ENCODE measurements around the gene CHCHD3.

DNA sequence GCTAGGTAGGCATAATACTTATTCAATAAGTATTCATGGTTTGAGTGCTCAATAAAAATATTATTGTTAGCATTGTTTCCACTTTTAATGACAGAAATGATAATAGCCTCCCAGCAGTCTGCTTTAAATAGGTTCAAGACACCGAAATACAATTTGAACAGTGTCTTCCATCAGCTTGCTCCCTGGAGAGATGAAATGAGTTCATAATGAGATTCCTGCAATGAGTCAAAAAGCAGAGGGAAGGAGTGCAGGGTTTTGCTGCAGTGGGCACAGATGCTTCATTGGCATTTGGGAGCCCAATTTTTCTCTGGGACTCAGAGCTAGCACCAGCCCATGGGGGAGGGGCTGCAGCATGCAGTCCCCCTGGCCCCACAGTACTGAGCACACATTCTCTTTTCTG lies 32.6 kb upstream of the CHCHD3 start:
- TF ChIP-seq, protein P1, sequence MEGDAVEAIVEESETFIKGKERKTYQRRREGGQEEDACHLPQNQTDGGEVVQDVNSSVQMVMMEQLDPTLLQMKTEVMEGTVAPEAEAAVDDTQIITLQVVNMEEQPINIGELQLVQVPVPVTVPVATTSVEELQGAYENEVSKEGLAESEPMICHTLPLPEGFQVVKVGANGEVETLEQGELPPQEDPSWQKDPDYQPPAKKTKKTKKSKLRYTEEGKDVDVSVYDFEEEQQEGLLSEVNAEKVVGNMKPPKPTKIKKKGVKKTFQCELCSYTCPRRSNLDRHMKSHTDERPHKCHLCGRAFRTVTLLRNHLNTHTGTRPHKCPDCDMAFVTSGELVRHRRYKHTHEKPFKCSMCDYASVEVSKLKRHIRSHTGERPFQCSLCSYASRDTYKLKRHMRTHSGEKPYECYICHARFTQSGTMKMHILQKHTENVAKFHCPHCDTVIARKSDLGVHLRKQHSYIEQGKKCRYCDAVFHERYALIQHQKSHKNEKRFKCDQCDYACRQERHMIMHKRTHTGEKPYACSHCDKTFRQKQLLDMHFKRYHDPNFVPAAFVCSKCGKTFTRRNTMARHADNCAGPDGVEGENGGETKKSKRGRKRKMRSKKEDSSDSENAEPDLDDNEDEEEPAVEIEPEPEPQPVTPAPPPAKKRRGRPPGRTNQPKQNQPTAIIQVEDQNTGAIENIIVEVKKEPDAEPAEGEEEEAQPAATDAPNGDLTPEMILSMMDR (conservative IDR thresholded peaks at IDR 0.05; ENCODE audit: low read depth, low read length): no peak
- TF ChIP-seq MAFK (IDR thresholded peaks at IDR 0.05; ENCODE audit: low read depth, low read length) (no peak), POLR2A (IDR thresholded peaks at IDR 0.05; ENCODE audit: low read depth, low read length) (no peak), CEBPB (IDR thresholded peaks at IDR 0.05; ENCODE audit: low read depth, low read length) (no peak), MAZ (IDR thresholded peaks at IDR 0.05; ENCODE audit: borderline replicate concordance, low read depth, low read length) (no peak), MXI1 (IDR thresholded peaks at IDR 0.05; ENCODE audit: borderline replicate concordance, low read depth, low read length) (no peak), SMC3 (IDR thresholded peaks at IDR 0.05; ENCODE audit: low read depth, low read length) (no peak), BHLHE40 (IDR thresholded peaks at IDR 0.05; ENCODE audit: low read depth, low read length) (no peak), RFX5 (IDR thresholded peaks at IDR 0.05; ENCODE audit: low read depth, low read length) (no peak), NFE2L2 (IDR thresholded peaks at IDR 0.05; ENCODE audit: low read depth, low read length) (no peak), RAD21 (IDR thresholded peaks at IDR 0.05; ENCODE audit: low read length) (no peak), CHD1 (IDR thresholded peaks at IDR 0.05; ENCODE audit: low read depth, low read length) (no peak), RCOR1 (IDR thresholded peaks at IDR 0.05; ENCODE audit: insufficient replicate concordance, low read length) (no peak)
- TF ChIP-seq, protein P2, sequence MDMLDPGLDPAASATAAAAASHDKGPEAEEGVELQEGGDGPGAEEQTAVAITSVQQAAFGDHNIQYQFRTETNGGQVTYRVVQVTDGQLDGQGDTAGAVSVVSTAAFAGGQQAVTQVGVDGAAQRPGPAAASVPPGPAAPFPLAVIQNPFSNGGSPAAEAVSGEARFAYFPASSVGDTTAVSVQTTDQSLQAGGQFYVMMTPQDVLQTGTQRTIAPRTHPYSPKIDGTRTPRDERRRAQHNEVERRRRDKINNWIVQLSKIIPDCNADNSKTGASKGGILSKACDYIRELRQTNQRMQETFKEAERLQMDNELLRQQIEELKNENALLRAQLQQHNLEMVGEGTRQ (IDR thresholded peaks at IDR 0.05; ENCODE audit: low read depth, low read length): no peak
